Adrenal gland (tissue), 5 donors: ENCODE measurements around the gene CNDP1.

Source experiments
- CTCF ChIP-seq, 6 experiments: fragments of 450-650 bp in 4 of 6; fragments of 200-600 bp in 2 of 6; sonication (generic) in 1 of 6; IDR thresholded peaks; 1 replicate in 5 of 6; 2 replicates in 1 of 6; pipeline versions ENCODE4 v1.5.1 to v1.8.0; 2016 to 2021; ENCODE audit warnings: antibody characterized with exemption in 6 of 6, mild to moderate bottlenecking in 2 of 6, moderate library complexity in 1 of 6
- POLR2A ChIP-seq, 2 donors: fragments of 450-650 bp; IDR thresholded peaks; one replicate each; pipeline ENCODE4 v1.6.1; 2017; ENCODE audit warnings: antibody characterized with exemption in 2 of 2, mild to moderate bottlenecking in 2 of 2, moderate library complexity in 1 of 2
- donor health status: DM: no; HTN: no; CAD: no.

GRCh38 chr18:74610051-74610615, 75.8 kb downstream of the CNDP1 start:
- TF ChIP-seq CTCF (IDR thresholded peaks at IDR 0.05) = no peak
- no peak for TF ChIP-seq POLR2A (IDR thresholded peaks at IDR 0.05)
